ENCODE measurements around the gene PRSS21. TPM values are rescaled to one million over a fixed set of nuclear protein-coding genes. Genes with fewer than 3 reads are reported as not detected.

PRSS21 gene
- total RNA-seq, 1 donor from 2014 or later, result 4.5 TPM

GRCh38 chr16:2775765-2776499 lies 41.1 kb upstream of the PRSS21 start:
- no peak for TF ChIP-seq CTCF (IDR thresholded peaks at IDR 0.05; ENCODE audit: insufficient read depth, low read length, severe bottlenecking)
- peaks cover 19% of the 10 kb centered on the region for H3K36me3 ChIP-seq (ENCODE audit: control insufficient read depth, insufficient read depth, low read length)
- no peaks in the 10 kb centered on the region for H3K27me3 ChIP-seq (ENCODE audit: control insufficient read depth, insufficient read depth, low read length)
- H3K4me3 ChIP-seq (ENCODE audit: low read depth, low read length), result peak overlapping the region; percentile 94
- DNase-seq (ENCODE audit: low read depth) (no peak), FAIRE-seq (no peak)

- peak overlapping the region; percentile 94 for H3K4me3 ChIP-seq (ENCODE audit: low read depth, low read length)
- H3K27me3 ChIP-seq (ENCODE audit: control insufficient read depth, insufficient read depth, low read length), result no peaks in the 10 kb centered on the region
- FAIRE-seq (no peak), DNase-seq (ENCODE audit: low read depth) (no peak)
- peaks cover 15% of the 10 kb centered on the region for H3K36me3 ChIP-seq (ENCODE audit: control insufficient read depth, insufficient read depth, low read length)
- TF ChIP-seq CTCF (IDR thresholded peaks at IDR 0.05; ENCODE audit: insufficient read depth, low read length, severe bottlenecking), result no peak
Measured at GRCh38 chr16:2776500-2777139, 40.4 kb upstream of the PRSS21 start.

- H3K4me3 ChIP-seq (ENCODE audit: low read depth, low read length), result peak within 1 kb of the TSS; percentile 94
- FAIRE-seq, result no peak
- H3K36me3 ChIP-seq (ENCODE audit: control insufficient read depth, insufficient read depth, low read length), result peaks cover 10% of the 10 kb centered on the region
- no peaks in the 10 kb centered on the region for H3K27me3 ChIP-seq (ENCODE audit: control insufficient read depth, insufficient read depth, low read length)
- TF ChIP-seq CTCF (IDR thresholded peaks at IDR 0.05; ENCODE audit: insufficient read depth, low read length, severe bottlenecking), result no peak
- peak; percentile 54 for DNase-seq (ENCODE audit: low read depth)
Measured at GRCh38 chr16:2777231-2777902, 39.7 kb upstream of the PRSS21 start, which contains the start of gene ELOB. TSS of gene ELOB (minus strand) at chr16:2777280. CDS start at chr16:2777239, 41 bp downstream.

GRCh38 chr16:2777903-2778629 lies 39.0 kb upstream of the PRSS21 start:
- DNase-seq (ENCODE audit: low read depth), result peak; percentile 46
- no peaks in the 10 kb centered on the region for H3K27me3 ChIP-seq (ENCODE audit: control insufficient read depth, insufficient read depth, low read length)
- no peak for TF ChIP-seq CTCF (IDR thresholded peaks at IDR 0.05; ENCODE audit: insufficient read depth, low read length, severe bottlenecking)
- H3K4me3 ChIP-seq (ENCODE audit: low read depth, low read length), result peak overlapping the region; percentile 94
- no peak for FAIRE-seq
- peaks cover 10% of the 10 kb centered on the region for H3K36me3 ChIP-seq (ENCODE audit: control insufficient read depth, insufficient read depth, low read length)

- H3K36me3 ChIP-seq (ENCODE audit: control insufficient read depth, insufficient read depth, low read length), result peaks cover 9% of the 10 kb centered on the region
- DNase-seq (ENCODE audit: low read depth) (no peak), FAIRE-seq (no peak)
- H3K4me3 ChIP-seq (ENCODE audit: low read depth, low read length), result no peak overlapping the region
- no peak for TF ChIP-seq CTCF (IDR thresholded peaks at IDR 0.05; ENCODE audit: insufficient read depth, low read length, severe bottlenecking)
- H3K27me3 ChIP-seq (ENCODE audit: control insufficient read depth, insufficient read depth, low read length), result no peaks in the 10 kb centered on the region
Measured at GRCh38 chr16:2778630-2778958, 38.4 kb upstream of the PRSS21 start.
